ENCODE measurements around the gene SPEM3. TPM values are rescaled to one million over a fixed set of nuclear protein-coding genes. Genes with fewer than 3 reads are reported as not detected.

The SPEM3 gene
- total RNA-seq, 1 donor from 2014 or later: not detected

Other genes starting within 250 kb of the SPEM3 start
- gene ASGR1, start 249.5 kb upstream of the SPEM3 start, total RNA-seq: 4.3 TPM
- gene DLG4, start 209.0 kb upstream of the SPEM3 start, total RNA-seq: 30.7 TPM
- 544 TPM for gene ACADVL, start 208.9 kb upstream of the SPEM3 start, total RNA-seq
- gene DVL2, start 194.3 kb upstream of the SPEM3 start, total RNA-seq: 41.0 TPM
- 36.9 TPM for gene PHF23, start 189.4 kb upstream of the SPEM3 start, total RNA-seq
- 547 TPM for gene GABARAP, start 186.4 kb upstream of the SPEM3 start, total RNA-seq
- gene CTDNEP1, start 177.1 kb upstream of the SPEM3 start, total RNA-seq: 141 TPM
- 35.0 TPM for gene ELP5, start 176.6 kb upstream of the SPEM3 start, total RNA-seq
- gene CLDN7, start 166.4 kb upstream of the SPEM3 start, total RNA-seq: 117 TPM
- gene SLC2A4, start 147.1 kb upstream of the SPEM3 start, total RNA-seq: 1.6 TPM
- gene YBX2, start 134.2 kb upstream of the SPEM3 start, total RNA-seq: not detected
- 241 TPM for gene EIF5A, start 121.2 kb upstream of the SPEM3 start, total RNA-seq
- 62.9 TPM for gene GPS2, start 113.5 kb upstream of the SPEM3 start, total RNA-seq
- gene NEURL4, start 99.5 kb upstream of the SPEM3 start, total RNA-seq: 37.6 TPM
- 23.2 TPM for gene ACAP1, start 92.3 kb upstream of the SPEM3 start, total RNA-seq
- gene KCTD11, start 76.7 kb upstream of the SPEM3 start, total RNA-seq: 8.9 TPM
- not detected for gene TMEM95, start 73.7 kb upstream of the SPEM3 start, total RNA-seq
- gene TNK1, start 47.8 kb upstream of the SPEM3 start, total RNA-seq: 5.8 TPM
- gene PLSCR3, start 34.3 kb upstream of the SPEM3 start, total RNA-seq: 30.3 TPM
- gene TMEM256, start 24.8 kb upstream of the SPEM3 start, total RNA-seq: 45.2 TPM
- 11.7 TPM for gene NLGN2, start 21.0 kb upstream of the SPEM3 start, total RNA-seq
- gene SPEM1, start 8.5 kb upstream of the SPEM3 start, total RNA-seq: not detected
- not detected for gene SPEM2, start 3.2 kb upstream of the SPEM3 start, total RNA-seq
- gene TMEM102, start 6.6 kb downstream of the SPEM3 start, total RNA-seq: 7.4 TPM
- 1.1 TPM for gene FGF11, start 10.7 kb downstream of the SPEM3 start, total RNA-seq
- 10.1 TPM for gene CHRNB1, start 16.2 kb downstream of the SPEM3 start, total RNA-seq
- gene ZBTB4, start 50.8 kb downstream of the SPEM3 start, total RNA-seq: 84.7 TPM
- not detected for gene SLC35G6, start 52.6 kb downstream of the SPEM3 start, total RNA-seq
- gene POLR2A, start 55.5 kb downstream of the SPEM3 start, total RNA-seq: 105 TPM
- gene TNFSF12, start 120.2 kb downstream of the SPEM3 start, total RNA-seq: 75.7 TPM
- 101 TPM for gene TNFSF13, start 129.9 kb downstream of the SPEM3 start, total RNA-seq
- gene SENP3, start 133.1 kb downstream of the SPEM3 start, total RNA-seq: 57.6 TPM
- 398 TPM for gene CD68, start 150.8 kb downstream of the SPEM3 start, total RNA-seq
- gene MPDU1, start 155.0 kb downstream of the SPEM3 start, total RNA-seq: 58.2 TPM
- gene SOX15, start 161.2 kb downstream of the SPEM3 start, total RNA-seq: 0.67 TPM
- gene FXR2, start 186.0 kb downstream of the SPEM3 start, total RNA-seq: 39.3 TPM
- gene SAT2, start 199.0 kb downstream of the SPEM3 start, total RNA-seq: 81.7 TPM
- gene SHBG, start 201.3 kb downstream of the SPEM3 start, total RNA-seq: 0.87 TPM
- 4.8 TPM for gene ATP1B2, start 222.1 kb downstream of the SPEM3 start, total RNA-seq